Esophagus muscularis mucosa (tissue), 4 donors: Measurements from ENCODE around the gene FSCN2. TPM values are rescaled to one million over a fixed set of nuclear protein-coding genes. Genes with fewer than 3 reads are reported as not detected.
A peak's percentile ranks its signal among the peaks of the same experiment; 100 is the strongest.

Experiments
- DNase-seq: peaks from one replicate; pipeline ENCODE4 v3.0.0-alpha.2; 2017; ENCODE audit errors: extremely low spot score
- H3K27ac ChIP-seq, 4 donors: fragments of 200-600 bp; sonication (generic); replicated peaks in 1 of 4; 1 replicate in 3 of 4; 2 replicates in 1 of 4; pipeline ENCODE4 v1.5.1; 2016 to 2019; ENCODE audit warnings: mild to moderate bottlenecking in 1 of 4
- H3K27me3 ChIP-seq, 4 donors: fragments of 200-600 bp; sonication (generic); one replicate each; pipeline versions ENCODE4 v1.5.1 to v1.6.0; 2016 to 2019
- H3K36me3 ChIP-seq, 4 donors: fragments of 200-600 bp; sonication (generic); one replicate each; pipeline ENCODE4 v1.5.1; 2016 to 2019
- H3K4me1 ChIP-seq, 4 donors: fragments of 200-600 bp; sonication (generic); one replicate each; pipeline ENCODE4 v1.5.1; 2016 to 2019
- H3K4me3 ChIP-seq, 4 donors: fragments of 200-600 bp; sonication (generic); 1 replicate in 2 of 4; 2 replicates in 2 of 4; pipeline ENCODE4 v1.5.1; 2016 to 2019; ENCODE audit warnings: mild to moderate bottlenecking in 4 of 4, moderate library complexity in 1 of 4
- H3K9me3 ChIP-seq, 4 donors: fragments of 200-600 bp; sonication (generic); 1 replicate in 3 of 4; 2 replicates in 1 of 4; pipeline ENCODE4 v1.5.1; 2016 to 2019
- CTCF ChIP-seq, 3 experiments: fragments of 200-600 bp in 2 of 3; fragments of 450-650 bp in 1 of 3; sonication (generic) in 2 of 3; IDR thresholded peaks; one replicate each; pipeline ENCODE4 v1.5.1; 2017 to 2019; ENCODE audit warnings: antibody characterized with exemption in 3 of 3, mild to moderate bottlenecking in 2 of 3, moderate library complexity in 1 of 3
- EP300 ChIP-seq: sonication (generic); formaldehyde crosslinking; IDR thresholded peaks from one replicate; pipeline ENCODE4 v1.6.1; 2017; ENCODE audit warnings: antibody characterized with exemption
- POLR2A ChIP-seq: fragments of 450-650 bp; IDR thresholded peaks from one replicate; pipeline ENCODE4 v1.6.1; 2017; ENCODE audit warnings: antibody characterized with exemption, moderate library complexity, mild to moderate bottlenecking, low read depth
- POLR2AphosphoS5 ChIP-seq, 2 donors: sonication (generic); formaldehyde crosslinking; IDR thresholded peaks; one replicate each; pipeline ENCODE4 v1.6.1; 2017; ENCODE audit warnings: antibody characterized with exemption in 2 of 2
- WGBS: methylation state at CpG from one replicate; pipeline ENCODE4 v1.1.5; 2018; 5-methylcytosine and 5-hydroxymethylcytosine counted together
- intact Hi-C: fragments of 100-400 bp; cut with DNase I; formaldehyde crosslinking; loops from one replicate; pipeline ENCODE4 v1.15.1; 2023
- total RNA-seq, 4 donors: library from RNA; depleted of rRNA; stranded (reverse); fragments of >200 nt; gene quantifications; one replicate each; pipeline versions ENCODE4 v1.1.0 to v1.2.1, GENCODE V29; 2016

Gene FSCN2
- total RNA-seq, 4 donors from 2014 or later, result 1.2 to 2.4 (median 1.7) TPM

DNA sequence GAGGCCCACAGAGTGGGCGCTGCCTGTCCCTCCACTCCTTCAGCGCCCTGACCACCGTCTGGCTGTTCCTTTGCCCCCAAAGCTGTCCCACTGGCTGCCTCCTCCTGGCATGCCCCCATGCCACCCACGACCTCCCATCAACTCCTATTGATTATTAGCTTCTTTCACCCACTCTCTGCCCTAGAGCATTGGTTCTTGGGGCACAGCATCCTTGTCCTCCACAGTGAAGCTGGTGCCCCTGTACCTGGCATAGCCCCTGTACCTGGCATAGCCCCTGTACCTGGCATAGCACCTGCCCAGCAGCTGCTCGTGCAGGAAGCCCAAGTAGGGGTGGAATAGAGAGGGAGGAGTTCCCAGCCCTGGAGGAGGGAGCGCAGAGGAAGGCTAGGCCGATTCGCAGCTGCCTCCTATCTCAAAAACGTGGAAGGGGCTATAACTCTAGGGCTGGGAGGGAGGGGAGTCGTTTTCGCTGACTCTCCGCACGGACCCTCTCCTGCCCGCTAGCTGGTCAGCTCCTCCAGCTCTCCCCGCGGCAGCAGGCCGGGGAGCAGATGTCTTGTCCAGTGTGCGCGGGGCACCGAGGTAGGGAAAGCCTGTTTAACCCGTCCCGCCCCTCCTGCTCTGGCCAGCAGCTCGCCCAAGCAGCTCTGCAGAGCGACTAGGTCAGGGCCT lies 9.9 kb upstream of the FSCN2 start:
- intact Hi-C loops, result loop anchor here (5.0 kb wide), 1 partner anchor 34 kb away; the partner anchor contains the start of gene FAAP100

GRCh38 chr17:81518785-81519283 lies 9.3 kb upstream of the FSCN2 start:
- 0% methylated on average over 3 of the region's 47 CpGs for whole genome bisulfite sequencing
- Histone ChIP-seq H3K4me3 (peak overlapping the region; percentile 88 to 94 (median 91)), H3K27ac (peak overlapping the region; percentile 100), H3K9me3 (no peaks in the 10 kb centered on the region), H3K27me3 (peaks cover 0 to 11% (median 10%) of the 10 kb centered on the region in 4 donors), H3K4me1 (peaks cover 54 to 69% (median 61%) of the 10 kb centered on the region in 4 donors), H3K36me3 (no peaks in the 10 kb centered on the region)
- intact Hi-C loops, result loop anchor here (5.0 kb wide), 1 partner anchor 33 kb away; the partner anchor contains the start of gene FAAP100
- no peak for TF ChIP-seq EP300
- no peak for TF ChIP-seq POLR2AphosphoS5 (IDR thresholded peaks at IDR 0.05)
- no peak for TF ChIP-seq CTCF (IDR thresholded peaks at IDR 0.05)
- TF ChIP-seq POLR2A, result no peak
- DNase-seq, result no peak

More for the DNA sequence above, 9.9 kb upstream of the FSCN2 start:
- Histone ChIP-seq H3K27ac (peak overlapping the region; percentile 100), H3K9me3 (no peaks in the 10 kb centered on the region), H3K4me1 (peaks cover 49 to 64% (median 56%) of the 10 kb centered on the region in 4 donors), H3K27me3 (peaks cover 0 to 5% (median 4%) of the 10 kb centered on the region in 4 donors), H3K36me3 (no peaks in the 10 kb centered on the region), H3K4me3 (peak overlapping the region; percentile 88 to 94 (median 91))
- DNase-seq, result no peak
- WGBS, result 50% methylated on average over 8 of the region's 24 CpGs
- TF ChIP-seq POLR2AphosphoS5 (IDR thresholded peaks at IDR 0.05), result no peak
- no peak for TF ChIP-seq CTCF (IDR thresholded peaks at IDR 0.05)
- TF ChIP-seq EP300, result no peak

GRCh38 chr17:81519284-81520020 lies 8.7 kb upstream of the FSCN2 start:
- intact Hi-C loops, result loop anchor here (5.0 kb wide), 1 partner anchor 33 kb away; the partner anchor contains the start of gene FAAP100
- WGBS, result 17% methylated on average over 12 of the region's 61 CpGs
- DNase-seq, result no peak
- no peak for TF ChIP-seq EP300
- TF ChIP-seq POLR2AphosphoS5 (IDR thresholded peaks at IDR 0.05), result peak in 1 of 2 donors; percentile 20
- peak; percentile 28 to 58 (median 41) for TF ChIP-seq CTCF (IDR thresholded peaks at IDR 0.05)
- Histone ChIP-seq H3K9me3 (no peaks in the 10 kb centered on the region), H3K4me3 (peak overlapping the region; percentile 88 to 94 (median 91)), H3K27ac (peak overlapping the region; percentile 100), H3K4me1 (peaks cover 54 to 69% (median 59%) of the 10 kb centered on the region in 4 donors), H3K27me3 (peaks cover 0 to 17% (median 16%) of the 10 kb centered on the region in 4 donors), H3K36me3 (no peaks in the 10 kb centered on the region)

DNA sequence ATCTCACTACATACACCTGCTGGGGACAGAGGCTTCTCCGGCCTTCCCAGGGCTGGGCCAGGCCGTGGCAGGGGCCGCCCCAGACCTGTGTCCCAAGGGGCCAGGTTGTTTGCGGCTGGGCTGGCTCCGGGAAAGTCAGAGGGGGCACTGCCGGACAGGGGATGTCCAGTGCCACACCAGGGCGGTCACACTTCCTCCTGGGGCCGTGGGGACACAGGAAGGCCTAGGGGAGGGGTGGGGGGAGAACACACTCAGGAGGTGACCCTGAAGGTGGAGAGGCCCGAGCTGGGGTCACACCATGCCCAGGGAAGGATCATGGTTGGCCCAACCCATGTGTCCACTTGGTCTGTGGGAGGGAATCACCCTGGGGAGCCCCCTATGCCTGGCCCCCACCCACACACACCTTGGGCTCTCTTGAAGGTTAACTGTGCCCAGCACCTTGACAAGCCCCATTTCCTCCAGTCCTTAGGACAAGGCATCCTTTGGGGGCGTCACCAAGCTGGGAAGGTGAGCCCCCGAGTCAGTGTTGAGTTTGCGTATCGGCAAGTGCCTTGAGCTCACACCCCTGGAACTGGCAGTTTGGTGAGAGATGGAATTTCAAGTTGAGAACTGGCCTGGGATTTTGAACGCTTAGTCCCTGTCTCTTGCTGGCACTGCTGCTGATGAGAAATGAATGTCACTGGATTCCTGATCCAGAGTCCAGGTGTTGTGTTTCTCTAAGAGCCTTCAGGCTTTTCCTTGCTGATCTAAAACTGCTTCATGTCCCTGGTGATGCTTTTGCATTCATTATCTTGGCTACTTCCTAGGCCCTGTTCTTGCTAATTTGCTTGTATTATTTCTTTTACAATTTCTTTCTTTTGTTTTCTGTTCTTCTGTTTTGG lies 7.9 kb upstream of the FSCN2 start:
- peaks cover 54 to 69% (median 59%) of the 10 kb centered on the region in 4 donors for H3K4me1 ChIP-seq
- peaks cover 0 to 25% (median 22%) of the 10 kb centered on the region in 4 donors for H3K27me3 ChIP-seq
- 65% methylated on average over 4 of the region's 14 CpGs for WGBS
- DNase-seq, result no peak
- H3K9me3 ChIP-seq, result no peaks in the 10 kb centered on the region
- peak overlapping the region in 1 of 4 donors; percentile 100 for H3K27ac ChIP-seq
- H3K4me3 ChIP-seq, result no peak overlapping the region
- no peak for TF ChIP-seq POLR2AphosphoS5 (IDR thresholded peaks at IDR 0.05)
- TF ChIP-seq POLR2A, result no peak
- no peak for TF ChIP-seq CTCF (IDR thresholded peaks at IDR 0.05)
- no peak for TF ChIP-seq EP300
- intact Hi-C loops, result no loop called here
- no peaks in the 10 kb centered on the region for H3K36me3 ChIP-seq
